Middle frontal gyrus (tissue), 1 donor: ENCODE data around the gene DIPK1B.
"Not testable (repeated sequence)": the region's sequence is repeated elsewhere in the genome, so short reads cannot be mapped to it uniquely, and the experiment has no call there.

Experiments
- DNase-seq: peaks from one replicate; pipeline ENCODE4 v3.0.0-alpha.2; 2015; ENCODE audit warnings: low spot score; ENCODE audit errors: extremely low spot score

Gene DIPK1B

DNA sequence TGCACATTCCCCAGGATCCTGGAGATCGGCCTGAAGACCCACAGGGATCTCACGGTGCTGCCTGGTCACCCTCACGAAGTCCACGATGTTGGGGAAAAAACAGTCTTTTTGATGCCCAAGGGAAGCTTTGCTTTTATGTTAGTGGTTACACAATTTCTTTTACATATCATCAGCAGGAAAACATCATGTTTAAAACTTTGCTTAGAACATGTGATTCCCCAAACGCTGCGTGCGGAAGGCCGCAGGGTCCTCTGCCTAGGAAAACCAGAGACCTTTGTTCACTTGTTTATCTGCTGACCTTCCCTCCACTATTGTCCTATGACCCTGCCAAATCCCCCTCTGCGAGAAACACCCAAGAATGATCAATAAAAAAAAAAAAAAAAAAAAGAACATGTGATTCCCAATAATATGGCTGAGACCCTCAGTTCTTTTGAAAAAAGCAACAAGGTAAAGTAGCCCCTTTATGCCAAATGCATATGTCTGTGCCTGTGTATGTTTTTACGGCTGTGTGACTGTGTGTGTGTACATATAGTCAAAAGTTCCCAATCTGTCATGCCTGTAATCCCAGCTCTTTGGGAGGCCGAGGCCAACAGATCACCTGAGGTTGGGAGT lies 13.6 kb upstream of the DIPK1B start:
- no peak for DNase-seq

- no peak for DNase-seq
Observed at GRCh38 chr9:136700304-136700703, 12.1 kb upstream of the DIPK1B start.

DNA sequence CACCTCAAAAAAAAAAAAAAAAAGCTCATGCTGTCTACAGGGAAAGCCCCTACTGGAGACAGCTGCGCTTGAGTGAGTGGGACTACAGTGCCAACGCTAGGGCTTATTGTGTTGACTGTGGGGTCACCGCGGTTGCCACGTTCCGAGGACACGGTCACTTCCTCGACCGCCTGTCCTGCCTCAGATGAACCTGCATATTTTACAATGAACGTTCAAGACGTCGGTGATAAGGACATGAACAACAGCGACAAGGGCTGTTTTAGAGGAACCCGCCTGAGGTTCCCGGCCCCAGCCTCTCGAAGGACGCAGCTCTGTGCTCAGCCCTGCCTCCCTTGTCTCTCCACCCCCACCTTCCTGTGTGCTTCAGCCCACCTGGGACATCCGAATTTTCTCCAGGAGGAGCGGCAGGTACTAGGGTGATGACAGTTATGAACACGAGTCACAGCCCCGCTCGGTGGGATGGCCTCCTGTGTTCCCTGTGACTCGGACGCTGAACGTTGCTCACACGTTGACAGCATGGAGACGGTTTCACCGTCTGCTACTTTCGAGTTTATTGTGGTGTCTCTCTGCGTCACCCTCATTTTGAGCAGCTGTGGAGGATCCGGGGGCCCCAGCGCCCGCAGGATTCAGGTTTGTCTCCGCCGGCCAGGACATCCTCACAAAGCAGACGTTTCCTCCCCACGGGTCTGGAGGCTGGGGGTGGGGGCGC lies 11.3 kb upstream of the DIPK1B start:
- no peak for DNase-seq

GRCh38 chr9:136701668-136702053 lies 10.7 kb upstream of the DIPK1B start:
- DNase-seq = no peak

GRCh38 chr9:136703276-136703860 lies 9.0 kb upstream of the DIPK1B start:
- DNase-seq = no peak

DNA sequence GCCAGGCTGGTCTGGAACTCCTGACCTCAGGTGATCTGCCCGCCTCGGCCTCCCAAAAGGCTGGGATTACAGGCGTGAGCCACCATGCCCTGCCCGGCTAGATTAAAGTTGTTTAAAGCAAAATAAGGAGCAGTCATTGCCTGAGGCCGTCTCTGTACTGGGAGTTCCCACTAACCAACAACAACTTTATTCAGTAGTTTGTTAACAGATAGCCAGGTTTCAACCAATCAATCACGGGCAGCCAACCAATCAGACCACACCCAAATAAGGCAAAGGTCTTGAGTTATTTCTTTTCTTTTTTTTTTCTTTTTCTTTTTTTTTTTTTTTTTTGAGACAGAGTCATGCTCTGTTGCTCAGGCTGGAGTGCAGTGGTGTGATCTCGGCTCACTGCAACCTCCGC lies 7.6 kb upstream of the DIPK1B start:
- not testable (repeated sequence) for DNase-seq

DNA sequence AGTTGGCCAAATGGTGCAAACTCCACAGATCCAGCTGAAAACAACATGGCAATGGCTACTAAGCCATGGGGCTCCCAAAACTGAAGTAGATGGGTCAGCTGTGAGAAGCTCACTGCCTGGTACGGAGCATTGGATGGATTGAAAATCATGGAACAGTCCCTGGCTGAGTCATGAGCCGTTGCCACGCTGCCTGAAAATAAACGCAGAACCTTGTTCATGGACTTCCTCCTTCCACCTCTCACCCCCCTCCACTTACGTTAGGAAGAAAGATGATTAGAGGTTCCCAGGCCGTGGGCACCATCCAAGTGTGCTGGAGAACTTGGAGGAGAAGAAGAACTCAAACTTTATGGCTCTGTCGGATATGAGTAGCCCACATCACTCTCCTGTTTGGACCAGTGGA lies 6.8 kb upstream of the DIPK1B start:
- no peak for DNase-seq

DNA sequence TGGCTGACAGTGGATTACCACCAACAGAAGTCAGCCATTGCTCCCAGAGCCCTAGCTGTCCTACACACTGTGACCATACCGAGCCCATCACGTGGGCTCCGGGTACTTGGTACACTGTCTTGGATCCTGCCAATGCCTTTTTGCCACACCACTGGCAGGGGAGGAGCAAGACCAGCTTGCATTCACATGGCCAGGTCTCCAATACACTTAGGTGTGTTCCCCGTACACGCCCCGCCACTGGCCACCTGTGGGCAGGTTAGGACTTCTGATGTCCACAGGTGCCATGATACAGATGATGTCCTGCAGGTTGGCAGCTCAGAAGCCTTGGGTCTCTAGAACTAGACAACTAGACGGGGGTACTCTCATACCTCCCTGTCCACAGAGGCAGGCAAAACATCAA lies 5.4 kb upstream of the DIPK1B start:
- no peak for DNase-seq

- no peak for DNase-seq
Observed at GRCh38 chr9:136707849-136708517, 4.4 kb upstream of the DIPK1B start.

DNA sequence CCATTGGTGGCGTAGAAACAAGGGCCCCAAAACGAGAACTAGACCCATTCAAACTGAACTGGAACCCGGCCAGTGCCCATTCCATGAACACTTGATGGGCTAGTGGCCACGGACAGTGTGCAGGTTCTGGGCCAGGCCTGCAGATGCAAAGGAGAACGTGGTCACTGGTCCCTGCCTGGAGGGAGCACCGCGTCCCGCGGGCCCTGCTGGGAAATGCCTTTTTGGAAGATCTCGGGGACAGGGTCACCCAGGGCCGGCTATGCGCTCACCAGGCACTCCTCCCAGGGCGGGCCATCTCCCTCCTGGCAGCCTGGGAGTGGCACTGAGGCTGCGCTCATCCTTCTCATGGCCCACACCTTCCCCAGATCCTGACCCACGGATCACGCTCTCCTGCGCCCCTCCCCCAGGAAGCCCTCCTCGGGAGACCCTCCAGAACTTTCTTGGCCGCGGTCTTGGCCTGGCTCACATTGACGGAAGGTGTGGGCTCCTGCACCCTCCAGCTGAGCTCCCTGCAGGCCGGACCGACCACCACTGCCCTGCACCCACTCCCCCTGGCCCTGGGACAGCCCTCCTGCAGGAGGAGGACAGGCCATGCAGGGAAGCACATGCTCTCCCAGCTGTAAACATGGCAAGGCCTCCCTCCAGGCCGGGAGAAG lies 2.8 kb upstream of the DIPK1B start:
- DNase-seq = no peak

GRCh38 chr9:136710543-136710942 lies 1.8 kb upstream of the DIPK1B start:
- DNase-seq = no peak

DNA sequence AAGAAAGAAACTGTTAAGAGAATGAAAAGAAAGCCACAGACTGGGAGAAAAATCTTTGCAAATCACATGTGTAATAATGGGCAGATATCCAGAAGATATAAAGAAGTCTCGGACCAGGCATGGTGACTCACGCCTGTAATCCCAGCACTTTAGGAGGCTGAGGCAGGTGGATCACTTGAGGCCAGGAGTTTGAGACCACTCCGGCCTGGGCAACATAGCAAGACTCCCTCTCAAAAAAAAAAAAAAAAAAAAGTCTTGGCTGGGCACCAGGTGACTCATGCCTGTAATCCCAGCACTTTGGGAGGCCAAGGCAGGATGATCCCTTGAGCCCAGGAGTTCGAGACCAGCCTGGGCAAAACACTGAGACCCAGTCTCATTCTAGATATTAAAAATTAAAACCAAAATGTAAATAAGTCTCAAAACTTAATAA lies 1.1 kb upstream of the DIPK1B start:
- DNase-seq = not testable (repeated sequence)

DNA sequence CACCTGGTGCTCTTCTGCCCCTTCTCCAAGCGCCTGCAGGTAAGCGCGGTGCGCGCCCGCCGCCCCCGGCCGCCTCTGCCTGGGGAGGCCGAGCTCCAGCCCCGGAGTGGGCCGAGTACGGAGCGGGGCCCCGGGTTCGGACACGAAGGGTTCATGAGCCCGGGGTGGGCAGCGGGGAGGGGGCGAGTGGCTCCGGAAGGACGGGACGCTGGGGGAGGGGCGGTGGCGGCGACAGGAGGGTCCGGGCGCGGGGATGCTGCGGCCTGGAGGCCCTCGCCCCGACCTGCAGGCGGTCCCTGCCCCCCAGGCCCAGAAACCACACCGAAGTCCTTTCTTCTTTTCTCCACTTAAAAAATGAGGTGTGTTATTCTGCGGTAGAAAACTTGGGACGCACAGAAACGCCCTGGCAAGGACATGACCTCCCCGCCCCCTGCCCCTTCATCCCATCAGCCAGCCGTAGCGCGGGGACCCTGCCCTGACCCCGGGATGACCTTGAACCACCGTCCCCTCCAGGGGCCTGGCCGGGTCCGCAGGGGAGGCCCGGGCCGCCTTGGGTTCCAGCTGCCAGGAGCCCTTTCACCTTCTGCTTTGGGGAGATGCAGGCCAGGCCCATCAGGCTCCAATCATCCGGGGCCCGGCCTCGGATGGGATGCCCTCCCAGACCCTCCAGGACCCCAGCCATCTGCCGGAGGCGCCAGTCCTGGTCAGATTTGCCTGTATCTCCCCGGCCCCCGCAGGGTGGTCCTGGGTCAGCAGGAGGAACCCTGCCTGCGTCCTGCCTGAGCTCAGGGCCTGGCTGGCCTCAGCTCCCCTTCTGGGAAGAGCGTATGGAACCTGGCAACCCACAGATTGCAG lies 545 bp downstream of the DIPK1B start:
- no peak for DNase-seq

DNA sequence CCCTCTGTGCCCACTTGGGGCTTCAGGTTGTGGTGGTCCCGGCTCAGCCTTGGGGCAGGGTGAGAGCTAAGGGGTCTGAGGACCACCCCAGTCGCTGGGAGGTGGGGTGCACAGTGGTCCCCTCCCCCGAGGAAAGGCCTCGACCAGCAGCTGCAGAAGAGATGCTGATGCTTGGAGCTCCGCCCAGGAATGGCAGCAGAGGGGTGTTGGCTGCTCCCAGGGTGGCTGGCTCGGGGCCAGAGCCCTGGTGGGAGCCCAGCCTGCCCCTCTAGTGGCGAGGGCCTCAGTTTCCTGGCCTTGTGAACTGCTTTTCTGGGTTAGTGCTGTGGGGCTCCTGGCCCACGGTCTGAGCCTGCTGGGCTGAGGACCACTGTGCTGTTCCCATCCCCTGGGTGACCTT lies 1.2 kb downstream of the DIPK1B start:
- no peak for DNase-seq

- no peak for DNase-seq
Observed at GRCh38 chr9:136714096-136714892, 1.9 kb downstream of the DIPK1B start.

DNA sequence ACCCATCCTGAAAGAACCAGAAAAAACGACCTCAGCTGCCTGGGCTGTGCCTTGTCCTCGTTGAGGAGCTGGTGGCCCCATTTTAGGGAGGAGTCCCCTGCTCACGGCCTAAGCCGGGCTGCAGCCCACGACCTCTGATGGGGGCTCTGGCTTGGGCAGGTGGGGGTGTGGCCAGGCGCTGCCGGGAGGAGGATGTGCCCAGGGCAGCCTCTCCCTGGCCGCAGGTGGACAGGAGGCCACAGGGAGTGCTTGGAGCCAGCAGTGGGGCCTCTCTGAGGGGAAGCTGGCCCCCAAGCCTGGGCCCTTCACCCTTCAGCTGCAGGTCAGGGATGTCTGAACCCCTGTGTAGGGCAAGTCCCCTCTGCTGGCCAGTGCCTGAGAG lies 2.5 kb downstream of the DIPK1B start:
- DNase-seq = no peak

- DNase-seq = no peak
Observed at GRCh38 chr9:136717399-136717798, 5.0 kb downstream of the DIPK1B start.

- no peak for DNase-seq
Observed at GRCh38 chr9:136718345-136719194, 6.2 kb downstream of the DIPK1B start.

DNA sequence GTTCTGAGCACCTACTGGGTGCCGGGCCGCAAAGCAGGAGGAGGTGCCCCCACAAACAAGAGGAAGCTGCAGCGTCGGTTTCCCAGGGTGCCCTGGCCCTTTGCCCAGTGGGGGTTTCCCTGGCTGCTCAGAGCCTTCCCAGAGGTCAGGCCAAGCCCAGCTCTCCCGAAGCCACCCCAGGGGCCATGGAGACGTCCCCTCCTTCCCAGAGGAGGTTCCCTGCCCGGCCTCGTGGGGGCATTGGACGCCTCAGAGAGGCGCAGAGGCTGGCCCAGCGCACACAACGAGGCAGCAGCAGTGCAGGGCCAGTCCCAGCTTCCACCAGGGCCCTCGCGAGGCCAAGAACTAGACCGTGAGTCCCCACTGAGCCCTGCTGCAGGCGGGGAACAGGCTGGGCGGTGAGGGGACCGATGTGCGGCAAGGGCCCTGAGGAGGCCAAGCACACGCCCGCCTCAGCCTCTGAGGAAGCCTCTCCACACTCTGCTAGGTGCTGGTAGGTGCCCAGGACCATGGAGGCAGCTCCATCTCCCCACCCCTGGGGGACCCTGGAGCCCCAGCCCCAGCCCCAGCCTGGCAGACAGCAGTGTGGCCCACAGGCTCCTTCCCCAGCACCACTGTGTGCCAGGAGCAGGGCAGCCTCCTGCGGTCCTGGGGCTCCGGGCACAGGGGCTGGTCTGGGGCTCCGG lies 7.0 kb downstream of the DIPK1B start:
- no peak for DNase-seq
